ENCODE results near the gene CPNE7. TPM values are rescaled to one million over a fixed set of nuclear protein-coding genes. Genes with fewer than 3 reads are reported as not detected.
A peak's percentile ranks its signal among the peaks of the same experiment; 100 is the strongest.

CPNE7 gene
- total and polyA plus RNA-seq, 2 of the 13 experiments (the other 11 are each of a cell fraction or from before 2014, with no cell fraction given), result 0.59 TPM; not detected in 1

DNA sequence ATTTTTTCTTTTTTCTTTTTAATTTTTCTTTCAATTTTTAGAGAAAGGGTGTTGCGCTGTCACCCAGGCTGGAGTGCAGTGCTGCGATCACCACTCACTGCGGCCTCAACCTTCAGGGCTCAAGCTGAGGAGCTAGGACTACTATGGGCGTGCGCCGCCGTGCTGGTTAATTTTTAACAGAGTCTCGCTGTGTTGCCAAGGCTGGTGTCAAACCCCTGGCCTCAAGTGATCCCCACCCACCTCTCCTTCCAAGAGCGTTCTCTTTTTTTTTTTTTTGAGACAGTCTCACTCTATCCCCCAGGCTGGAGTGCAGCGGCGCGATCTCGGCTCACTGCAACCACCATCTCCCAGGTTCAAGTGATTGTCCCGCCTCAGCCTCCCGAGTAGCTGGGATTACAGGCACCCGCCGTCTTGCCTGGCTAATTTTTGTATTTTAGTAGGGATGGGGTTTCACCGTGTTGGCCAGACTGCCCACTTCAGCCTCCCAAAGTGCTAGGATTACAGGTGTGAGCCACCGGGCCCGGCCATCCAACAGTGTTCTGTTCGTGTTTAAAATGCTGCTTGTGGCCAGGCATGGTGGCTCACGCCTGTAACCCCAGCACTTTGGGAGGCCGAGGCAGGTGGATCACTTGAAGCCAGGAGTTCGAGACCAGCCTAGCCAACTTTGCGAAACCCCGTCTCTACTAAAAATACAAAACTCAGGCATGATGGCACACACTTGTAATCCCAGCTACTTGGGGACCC is 29.6 kb upstream of the CPNE7 start (continued):
- TF ChIP-seq, protein P1, sequence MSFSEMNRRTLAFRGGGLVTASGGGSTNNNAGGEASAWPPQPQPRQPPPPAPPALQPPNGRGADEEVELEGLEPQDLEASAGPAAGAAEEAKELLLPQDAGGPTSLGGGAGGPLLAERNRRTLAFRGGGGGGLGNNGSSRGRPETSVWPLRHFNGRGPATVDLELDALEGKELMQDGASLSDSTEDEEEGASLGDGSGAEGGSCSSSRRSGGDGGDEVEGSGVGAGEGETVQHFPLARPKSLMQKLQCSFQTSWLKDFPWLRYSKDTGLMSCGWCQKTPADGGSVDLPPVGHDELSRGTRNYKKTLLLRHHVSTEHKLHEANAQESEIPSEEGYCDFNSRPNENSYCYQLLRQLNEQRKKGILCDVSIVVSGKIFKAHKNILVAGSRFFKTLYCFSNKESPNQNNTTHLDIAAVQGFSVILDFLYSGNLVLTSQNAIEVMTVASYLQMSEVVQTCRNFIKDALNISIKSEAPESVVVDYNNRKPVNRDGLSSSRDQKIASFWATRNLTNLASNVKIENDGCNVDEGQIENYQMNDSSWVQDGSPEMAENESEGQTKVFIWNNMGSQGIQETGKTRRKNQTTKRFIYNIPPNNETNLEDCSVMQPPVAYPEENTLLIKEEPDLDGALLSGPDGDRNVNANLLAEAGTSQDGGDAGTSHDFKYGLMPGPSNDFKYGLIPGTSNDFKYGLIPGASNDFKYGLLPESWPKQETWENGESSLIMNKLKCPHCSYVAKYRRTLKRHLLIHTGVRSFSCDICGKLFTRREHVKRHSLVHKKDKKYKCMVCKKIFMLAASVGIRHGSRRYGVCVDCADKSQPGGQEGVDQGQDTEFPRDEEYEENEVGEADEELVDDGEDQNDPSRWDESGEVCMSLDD (CRISPR knock-in tag; IDR thresholded peaks at IDR 0.05; ENCODE audit: borderline replicate concordance), result no peak
- TF ChIP-seq PPARG (CRISPR knock-in tag; conservative IDR thresholded peaks at IDR 0.05) (0 out of 2 replicates have a peak, but pooled peaks have one; percentile 13), THAP11 (CRISPR knock-in tag; IDR thresholded peaks at IDR 0.05) (0 out of 2 replicates have a peak, but pooled peaks have one; percentile 11), PTBP1 (IDR thresholded peaks at IDR 0.05; ENCODE audit: low read depth, low read length, poor library complexity, severe bottlenecking) (peak; percentile 51), MEIS1 (CRISPR knock-in tag; IDR thresholded peaks at IDR 0.05; ENCODE audit: borderline replicate concordance) (peak; percentile 78; the same call in 1 of the 2 replicates), KMT2A (CRISPR knock-in tag; IDR thresholded peaks at IDR 0.05) (peak; percentile 17; the same call in 1 of the 2 replicates), ZNF572 (CRISPR knock-in tag; IDR thresholded peaks at IDR 0.05) (0 out of 2 replicates have a peak, but pooled peaks have one; percentile 41), FOXO1 (CRISPR knock-in tag; IDR thresholded peaks at IDR 0.05) (peak; percentile 25; the same call in 1 of the 2 replicates), YEATS2 (CRISPR knock-in tag; IDR thresholded peaks at IDR 0.05; ENCODE audit: borderline replicate concordance) (peak; percentile 57; the same call in 1 of the 2 replicates), RXRB (CRISPR knock-in tag; IDR thresholded peaks at IDR 0.05; ENCODE audit: borderline replicate concordance) (0 out of 2 replicates have a peak, but pooled peaks have one; percentile 42), ZC3H13 (CRISPR knock-in tag; IDR thresholded peaks at IDR 0.05) (no peak), ZNF121 (CRISPR knock-in tag; IDR thresholded peaks at IDR 0.05) (peak; percentile 40; the same call in 1 of the 2 replicates), TBX2 (CRISPR knock-in tag; IDR thresholded peaks at IDR 0.05; ENCODE audit: borderline replicate concordance) (peak; percentile 86), ZNF557 (CRISPR knock-in tag; IDR thresholded peaks at IDR 0.05) (no peak), KLF12 (CRISPR knock-in tag; IDR thresholded peaks at IDR 0.05; ENCODE audit: borderline replicate concordance) (peak; percentile 48; the same call in 1 of the 2 replicates), ZNF484 (CRISPR knock-in tag; IDR thresholded peaks at IDR 0.05; ENCODE audit: borderline replicate concordance, low read depth) (no peak), ZNF883 (CRISPR knock-in tag; IDR thresholded peaks at IDR 0.05; ENCODE audit: not compliant biosample characterization) (no peak), FOXA3 (CRISPR knock-in tag; IDR thresholded peaks at IDR 0.05) (peak; percentile 40)
- TF ChIP-seq, protein P2, sequence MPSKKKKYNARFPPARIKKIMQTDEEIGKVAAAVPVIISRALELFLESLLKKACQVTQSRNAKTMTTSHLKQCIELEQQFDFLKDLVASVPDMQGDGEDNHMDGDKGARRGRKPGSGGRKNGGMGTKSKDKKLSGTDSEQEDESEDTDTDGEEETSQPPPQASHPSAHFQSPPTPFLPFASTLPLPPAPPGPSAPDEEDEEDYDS (CRISPR knock-in tag; IDR thresholded peaks at IDR 0.05), result peak; percentile 76
- TF ChIP-seq, protein P3, sequence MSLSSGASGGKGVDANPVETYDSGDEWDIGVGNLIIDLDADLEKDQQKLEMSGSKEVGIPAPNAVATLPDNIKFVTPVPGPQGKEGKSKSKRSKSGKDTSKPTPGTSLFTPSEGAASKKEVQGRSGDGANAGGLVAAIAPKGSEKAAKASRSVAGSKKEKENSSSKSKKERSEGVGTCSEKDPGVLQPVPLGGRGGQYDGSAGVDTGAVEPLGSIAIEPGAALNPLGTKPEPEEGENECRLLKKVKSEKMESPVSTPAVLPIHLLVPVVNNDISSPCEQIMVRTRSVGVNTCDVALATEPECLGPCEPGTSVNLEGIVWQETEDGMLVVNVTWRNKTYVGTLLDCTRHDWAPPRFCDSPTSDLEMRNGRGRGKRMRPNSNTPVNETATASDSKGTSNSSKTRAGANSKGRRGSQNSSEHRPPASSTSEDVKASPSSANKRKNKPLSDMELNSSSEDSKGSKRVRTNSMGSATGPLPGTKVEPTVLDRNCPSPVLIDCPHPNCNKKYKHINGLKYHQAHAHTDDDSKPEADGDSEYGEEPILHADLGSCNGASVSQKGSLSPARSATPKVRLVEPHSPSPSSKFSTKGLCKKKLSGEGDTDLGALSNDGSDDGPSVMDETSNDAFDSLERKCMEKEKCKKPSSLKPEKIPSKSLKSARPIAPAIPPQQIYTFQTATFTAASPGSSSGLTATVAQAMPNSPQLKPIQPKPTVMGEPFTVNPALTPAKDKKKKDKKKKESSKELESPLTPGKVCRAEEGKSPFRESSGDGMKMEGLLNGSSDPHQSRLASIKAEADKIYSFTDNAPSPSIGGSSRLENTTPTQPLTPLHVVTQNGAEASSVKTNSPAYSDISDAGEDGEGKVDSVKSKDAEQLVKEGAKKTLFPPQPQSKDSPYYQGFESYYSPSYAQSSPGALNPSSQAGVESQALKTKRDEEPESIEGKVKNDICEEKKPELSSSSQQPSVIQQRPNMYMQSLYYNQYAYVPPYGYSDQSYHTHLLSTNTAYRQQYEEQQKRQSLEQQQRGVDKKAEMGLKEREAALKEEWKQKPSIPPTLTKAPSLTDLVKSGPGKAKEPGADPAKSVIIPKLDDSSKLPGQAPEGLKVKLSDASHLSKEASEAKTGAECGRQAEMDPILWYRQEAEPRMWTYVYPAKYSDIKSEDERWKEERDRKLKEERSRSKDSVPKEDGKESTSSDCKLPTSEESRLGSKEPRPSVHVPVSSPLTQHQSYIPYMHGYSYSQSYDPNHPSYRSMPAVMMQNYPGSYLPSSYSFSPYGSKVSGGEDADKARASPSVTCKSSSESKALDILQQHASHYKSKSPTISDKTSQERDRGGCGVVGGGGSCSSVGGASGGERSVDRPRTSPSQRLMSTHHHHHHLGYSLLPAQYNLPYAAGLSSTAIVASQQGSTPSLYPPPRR (CRISPR knock-in tag; IDR thresholded peaks at IDR 0.05; ENCODE audit: borderline replicate concordance), result peak; percentile 21; the same call in 1 of the 2 replicates

Data from HepG2 (cell line).